GM21528 (cell line): ENCODE results near the gene EFNA3.

Experiments
- ATAC-seq: cut with Tn5 transposase; IDR thresholded peaks from one replicate; pipeline ENCODE4 v1.9.1; 2021; ENCODE audit warnings: mild to moderate bottlenecking, moderate library complexity; ENCODE audit not compliant: unreplicated experiment, low FRiP score

Gene EFNA3

GRCh38 chr1:155078469-155079209 is at the start of gene EFNA3:
Gene EFNA3 (plus strand): TSS chr1:155078837. CDS start chr1:155078942, 105 bp downstream.
- ATAC-seq: no peak

- no peak for ATAC-seq
These were observed 49.0 kb upstream of the EFNA3 start for GRCh38 chr1:155029513-155030242.

- no peak for ATAC-seq
These were observed 48.3 kb upstream of the EFNA3 start for GRCh38 chr1:155030243-155030795.

GRCh38 chr1:155030899-155031298 is 47.7 kb upstream of the EFNA3 start:
- no peak for ATAC-seq

- no peak for ATAC-seq
These were observed 45.8 kb upstream of the EFNA3 start for GRCh38 chr1:155032886-155033285.

- no peak for ATAC-seq
These were observed 45.1 kb upstream of the EFNA3 start, which contains the start of the genes DCST1 and DCST2 for GRCh38 chr1:155033524-155033923. Gene DCST1 (plus strand): TSS chr1:155033824. CDS start chr1:155034037, 213 bp downstream. Gene DCST2 (minus strand): TSS chr1:155033781. CDS start chr1:155033701, 80 bp downstream.

GRCh38 chr1:155034318-155035208 is 44.1 kb upstream of the EFNA3 start:
- ATAC-seq: no peak

- no peak for ATAC-seq
These were observed 42.7 kb upstream of the EFNA3 start for GRCh38 chr1:155035936-155036335.

GRCh38 chr1:155037043-155037442 is 41.6 kb upstream of the EFNA3 start:
- ATAC-seq: no peak

- no peak for ATAC-seq
These were observed 40.7 kb upstream of the EFNA3 start for GRCh38 chr1:155037851-155038441.

- no peak for ATAC-seq
These were observed 39.9 kb upstream of the EFNA3 start for GRCh38 chr1:155038602-155039307.

- ATAC-seq: no peak
These were observed 39.3 kb upstream of the EFNA3 start for GRCh38 chr1:155039308-155039669.

- ATAC-seq: no peak
These were observed 38.1 kb upstream of the EFNA3 start for GRCh38 chr1:155040358-155041093.

- ATAC-seq: no peak
These were observed 35.8 kb upstream of the EFNA3 start for GRCh38 chr1:155042789-155043188.

GRCh38 chr1:155043301-155043702 is 35.3 kb upstream of the EFNA3 start:
- no peak for ATAC-seq

GRCh38 chr1:155043793-155044192 is 34.8 kb upstream of the EFNA3 start:
- no peak for ATAC-seq

GRCh38 chr1:155044365-155044764 is 34.3 kb upstream of the EFNA3 start:
- no peak for ATAC-seq

GRCh38 chr1:155044812-155045657 is 33.6 kb upstream of the EFNA3 start:
- no peak for ATAC-seq
